PFSK-1 (cell line): Measurements from ENCODE around the gene NPHP4.

ENCODE experiments used
- FOXP2 ChIP-seq: optimal IDR thresholded peaks from 2 replicates; pipeline ENCODE3; 2011; ENCODE audit warnings: borderline replicate concordance, control low read depth, inconsistent platforms; ENCODE audit not compliant: insufficient read depth; ENCODE audit errors: extremely low read length, extremely low read depth
- POLR2AphosphoS5 ChIP-seq: IDR thresholded peaks from 2 replicates; pipeline ENCODE4 v1.6.1; 2012; ENCODE audit warnings: low read depth, mild to moderate bottlenecking, control low read depth, low read length, moderate library complexity
- SIN3A ChIP-seq: IDR thresholded peaks from 2 replicates; pipeline ENCODE4 v1.6.1; 2012; ENCODE audit warnings: mild to moderate bottlenecking, low read length, moderate library complexity, borderline replicate concordance; ENCODE audit not compliant: insufficient read depth
- TAF1 ChIP-seq: IDR thresholded peaks from 2 replicates; pipeline ENCODE4 v1.6.1; 2012; ENCODE audit warnings: low read length, control low read depth, borderline replicate concordance; ENCODE audit not compliant: insufficient read depth
- TF ChIP-seq, protein P1 (sequence below), 2 experiments: IDR thresholded peaks; 2 replicates each; pipeline versions ENCODE4 v1.6.1 to v1.8.0; 2011 to 2012; ENCODE audit warnings: low read depth in 2 of 2, low read length in 2 of 2, control low read depth in 1 of 2, inconsistent platforms in 1 of 2, mild to moderate bottlenecking in 1 of 2, moderate library complexity in 1 of 2; ENCODE audit not compliant: insufficient read depth in 1 of 2

The NPHP4 gene

GRCh38 chr1:5967351-5968160 lies 24.7 kb downstream of the NPHP4 start:
- TF ChIP-seq SIN3A = no peak
- no peak for TF ChIP-seq TAF1
- TF ChIP-seq, protein P1, sequence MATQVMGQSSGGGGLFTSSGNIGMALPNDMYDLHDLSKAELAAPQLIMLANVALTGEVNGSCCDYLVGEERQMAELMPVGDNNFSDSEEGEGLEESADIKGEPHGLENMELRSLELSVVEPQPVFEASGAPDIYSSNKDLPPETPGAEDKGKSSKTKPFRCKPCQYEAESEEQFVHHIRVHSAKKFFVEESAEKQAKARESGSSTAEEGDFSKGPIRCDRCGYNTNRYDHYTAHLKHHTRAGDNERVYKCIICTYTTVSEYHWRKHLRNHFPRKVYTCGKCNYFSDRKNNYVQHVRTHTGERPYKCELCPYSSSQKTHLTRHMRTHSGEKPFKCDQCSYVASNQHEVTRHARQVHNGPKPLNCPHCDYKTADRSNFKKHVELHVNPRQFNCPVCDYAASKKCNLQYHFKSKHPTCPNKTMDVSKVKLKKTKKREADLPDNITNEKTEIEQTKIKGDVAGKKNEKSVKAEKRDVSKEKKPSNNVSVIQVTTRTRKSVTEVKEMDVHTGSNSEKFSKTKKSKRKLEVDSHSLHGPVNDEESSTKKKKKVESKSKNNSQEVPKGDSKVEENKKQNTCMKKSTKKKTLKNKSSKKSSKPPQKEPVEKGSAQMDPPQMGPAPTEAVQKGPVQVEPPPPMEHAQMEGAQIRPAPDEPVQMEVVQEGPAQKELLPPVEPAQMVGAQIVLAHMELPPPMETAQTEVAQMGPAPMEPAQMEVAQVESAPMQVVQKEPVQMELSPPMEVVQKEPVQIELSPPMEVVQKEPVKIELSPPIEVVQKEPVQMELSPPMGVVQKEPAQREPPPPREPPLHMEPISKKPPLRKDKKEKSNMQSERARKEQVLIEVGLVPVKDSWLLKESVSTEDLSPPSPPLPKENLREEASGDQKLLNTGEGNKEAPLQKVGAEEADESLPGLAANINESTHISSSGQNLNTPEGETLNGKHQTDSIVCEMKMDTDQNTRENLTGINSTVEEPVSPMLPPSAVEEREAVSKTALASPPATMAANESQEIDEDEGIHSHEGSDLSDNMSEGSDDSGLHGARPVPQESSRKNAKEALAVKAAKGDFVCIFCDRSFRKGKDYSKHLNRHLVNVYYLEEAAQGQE (IDR thresholded peaks at IDR 0.05; ENCODE audit: insufficient read depth in 1 of 2, low read depth in 2 of 2, low read length in 2 of 2) = no peak
- no peak for TF ChIP-seq FOXP2
- no peak for TF ChIP-seq POLR2AphosphoS5

- TF ChIP-seq, protein P1 (IDR thresholded peaks at IDR 0.05; ENCODE audit: insufficient read depth in 1 of 2, low read depth in 2 of 2, low read length in 2 of 2) = no peak
- TF ChIP-seq SIN3A (no peak), POLR2AphosphoS5 (no peak), FOXP2 (no peak), TAF1 (no peak)
Observed at GRCh38 chr1:5966543-5967205, 25.6 kb downstream of the NPHP4 start.

DNA sequence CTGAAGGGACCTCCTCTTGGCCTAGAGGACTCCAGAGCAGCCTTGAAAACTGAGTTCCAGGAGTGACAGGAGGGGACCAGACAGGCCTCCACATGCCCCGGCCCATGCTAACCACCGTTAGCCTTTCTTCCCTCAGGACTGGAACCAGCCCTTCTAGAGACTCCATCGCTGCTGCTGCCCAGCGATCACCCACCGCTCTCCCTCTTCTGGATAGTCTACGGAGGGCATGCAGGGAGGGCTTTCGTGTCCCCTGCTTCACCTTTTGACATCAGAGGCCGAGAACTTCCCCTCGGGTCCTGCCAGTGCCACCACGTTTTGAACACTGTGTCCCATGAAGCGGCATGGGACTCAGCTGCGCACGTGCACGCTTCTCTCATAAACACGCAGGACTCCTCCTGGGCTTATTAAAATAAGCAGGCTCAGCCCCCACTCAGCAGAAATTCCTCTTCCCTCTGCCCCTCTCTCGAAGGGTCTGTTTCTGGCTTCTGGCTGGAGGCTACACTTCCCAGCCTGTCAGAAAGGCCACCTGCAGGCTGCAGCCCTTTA lies 26.6 kb downstream of the NPHP4 start:
- TF ChIP-seq POLR2AphosphoS5 (no peak), TAF1 (no peak), SIN3A (no peak), FOXP2 (no peak)
- TF ChIP-seq, protein P1 (IDR thresholded peaks at IDR 0.05; ENCODE audit: insufficient read depth in 1 of 2, low read depth in 2 of 2, low read length in 2 of 2) = no peak

- TF ChIP-seq POLR2AphosphoS5 = no peak
- no peak for TF ChIP-seq FOXP2
- TF ChIP-seq, protein P1 (IDR thresholded peaks at IDR 0.05; ENCODE audit: insufficient read depth in 1 of 2, low read depth in 2 of 2, low read length in 2 of 2) = no peak
Observed at GRCh38 chr1:5962265-5963105, 29.7 kb downstream of the NPHP4 start.
